ENCODE data around the gene ZBTB11. TPM values are rescaled to one million over a fixed set of nuclear protein-coding genes. Genes with fewer than 3 reads are reported as not detected.
"Not testable (repeated sequence)": the region's sequence is repeated elsewhere in the genome, so short reads cannot be mapped to it uniquely, and the experiment has no call there.

ZBTB11 gene, protein sequence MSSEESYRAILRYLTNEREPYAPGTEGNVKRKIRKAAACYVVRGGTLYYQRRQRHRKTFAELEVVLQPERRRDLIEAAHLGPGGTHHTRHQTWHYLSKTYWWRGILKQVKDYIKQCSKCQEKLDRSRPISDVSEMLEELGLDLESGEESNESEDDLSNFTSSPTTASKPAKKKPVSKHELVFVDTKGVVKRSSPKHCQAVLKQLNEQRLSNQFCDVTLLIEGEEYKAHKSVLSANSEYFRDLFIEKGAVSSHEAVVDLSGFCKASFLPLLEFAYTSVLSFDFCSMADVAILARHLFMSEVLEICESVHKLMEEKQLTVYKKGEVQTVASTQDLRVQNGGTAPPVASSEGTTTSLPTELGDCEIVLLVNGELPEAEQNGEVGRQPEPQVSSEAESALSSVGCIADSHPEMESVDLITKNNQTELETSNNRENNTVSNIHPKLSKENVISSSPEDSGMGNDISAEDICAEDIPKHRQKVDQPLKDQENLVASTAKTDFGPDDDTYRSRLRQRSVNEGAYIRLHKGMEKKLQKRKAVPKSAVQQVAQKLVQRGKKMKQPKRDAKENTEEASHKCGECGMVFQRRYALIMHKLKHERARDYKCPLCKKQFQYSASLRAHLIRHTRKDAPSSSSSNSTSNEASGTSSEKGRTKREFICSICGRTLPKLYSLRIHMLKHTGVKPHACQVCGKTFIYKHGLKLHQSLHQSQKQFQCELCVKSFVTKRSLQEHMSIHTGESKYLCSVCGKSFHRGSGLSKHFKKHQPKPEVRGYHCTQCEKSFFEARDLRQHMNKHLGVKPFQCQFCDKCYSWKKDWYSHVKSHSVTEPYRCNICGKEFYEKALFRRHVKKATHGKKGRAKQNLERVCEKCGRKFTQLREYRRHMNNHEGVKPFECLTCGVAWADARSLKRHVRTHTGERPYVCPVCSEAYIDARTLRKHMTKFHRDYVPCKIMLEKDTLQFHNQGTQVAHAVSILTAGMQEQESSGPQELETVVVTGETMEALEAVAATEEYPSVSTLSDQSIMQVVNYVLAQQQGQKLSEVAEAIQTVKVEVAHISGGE
- total RNA-seq, result 10 to 100 TPM; 27.7 to 35.8 TPM

DNA sequence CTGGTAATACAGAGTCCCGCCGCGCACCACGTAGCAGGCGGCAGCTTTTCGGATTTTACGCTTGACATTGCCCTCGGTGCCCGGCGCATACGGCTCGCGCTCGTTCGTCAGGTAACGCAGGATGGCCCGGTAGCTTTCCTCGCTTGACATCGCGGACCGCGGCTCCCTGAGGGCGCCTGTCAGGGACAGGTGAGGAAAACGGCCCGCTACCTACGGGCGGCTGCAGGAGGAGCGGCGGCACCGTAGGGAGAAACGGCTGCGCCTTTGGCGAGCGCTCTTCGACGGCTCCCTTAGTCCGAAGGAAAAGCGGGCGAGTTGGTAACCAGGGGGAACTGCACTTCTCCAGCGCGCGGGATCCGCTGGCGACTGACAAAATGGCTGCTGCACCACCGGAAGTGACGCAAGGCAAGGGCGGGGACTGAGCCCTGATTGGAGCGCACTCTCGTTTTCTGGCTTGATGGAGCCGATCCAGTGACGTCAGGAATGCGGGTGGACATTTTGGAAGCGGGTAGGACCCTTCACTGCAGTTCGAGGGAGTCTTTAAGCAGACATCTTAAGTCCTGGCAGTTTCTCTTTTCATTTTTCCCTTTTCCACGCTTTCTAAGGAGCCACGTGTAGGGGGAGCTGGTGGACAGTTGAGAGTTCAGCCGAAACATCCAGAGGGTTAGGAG, at the start of gene ZBTB11:
Gene ZBTB11 (minus strand): TSS at position 368 of the 671 bp plus-strand sequence. CDS start 218 bp downstream, at position 150.
- H3K36me3 Mint-ChIP-seq, result peaks cover 11% of the 10 kb centered on the region
- H3K9me3 Mint-ChIP-seq, result no peaks in the 10 kb centered on the region
- H3K4me3 Mint-ChIP-seq, result peak within 1 kb of the TSS; percentile 93
- H3K4me1 Mint-ChIP-seq (ENCODE audit: low read depth in 2 of 2), result peaks cover 23 to 45% of the 10 kb centered on the region in 2 donors
- H3K27me3 Mint-ChIP-seq, result no peaks in the 10 kb centered on the region
- DNase-seq (ENCODE audit: low spot score) (peak; percentile 99), ATAC-seq (peak; percentile 81 to 86)
- H3K27ac Mint-ChIP-seq, result peak within 1 kb of the TSS; percentile 84 to 99

DNA sequence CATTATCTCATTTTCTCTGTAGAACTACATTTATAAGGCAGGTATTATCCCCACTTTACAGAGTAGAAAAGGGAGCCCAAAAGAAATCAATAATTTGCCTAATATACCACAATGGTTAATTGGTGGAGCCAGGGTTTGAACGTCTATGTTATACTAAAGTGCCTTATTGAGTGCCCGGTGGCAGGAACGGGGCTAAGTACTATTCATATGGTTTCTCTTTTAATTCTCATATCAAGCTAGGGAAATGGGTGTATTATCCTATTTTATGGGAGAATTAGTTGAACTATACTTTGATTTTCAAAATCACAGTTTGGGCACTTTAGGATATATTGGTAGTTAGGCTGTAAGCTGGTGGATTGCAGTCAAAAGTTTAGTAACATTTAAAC, 49.0 kb upstream of the ZBTB11 start:
- DNase-seq (ENCODE audit: low spot score), result no peak
- no peak for ATAC-seq
- no peaks in the 10 kb centered on the region for H3K36me3 Mint-ChIP-seq
- H3K4me1 Mint-ChIP-seq (ENCODE audit: low read depth in 2 of 2), result peaks cover 13 to 32% of the 10 kb centered on the region in 2 donors
- H3K27ac Mint-ChIP-seq, result peak overlapping the region; percentile 90 to 94
- no peaks in the 10 kb centered on the region for H3K9me3 Mint-ChIP-seq
- H3K4me3 Mint-ChIP-seq, result peak overlapping the region; percentile 99
- no peaks in the 10 kb centered on the region for H3K27me3 Mint-ChIP-seq

DNA sequence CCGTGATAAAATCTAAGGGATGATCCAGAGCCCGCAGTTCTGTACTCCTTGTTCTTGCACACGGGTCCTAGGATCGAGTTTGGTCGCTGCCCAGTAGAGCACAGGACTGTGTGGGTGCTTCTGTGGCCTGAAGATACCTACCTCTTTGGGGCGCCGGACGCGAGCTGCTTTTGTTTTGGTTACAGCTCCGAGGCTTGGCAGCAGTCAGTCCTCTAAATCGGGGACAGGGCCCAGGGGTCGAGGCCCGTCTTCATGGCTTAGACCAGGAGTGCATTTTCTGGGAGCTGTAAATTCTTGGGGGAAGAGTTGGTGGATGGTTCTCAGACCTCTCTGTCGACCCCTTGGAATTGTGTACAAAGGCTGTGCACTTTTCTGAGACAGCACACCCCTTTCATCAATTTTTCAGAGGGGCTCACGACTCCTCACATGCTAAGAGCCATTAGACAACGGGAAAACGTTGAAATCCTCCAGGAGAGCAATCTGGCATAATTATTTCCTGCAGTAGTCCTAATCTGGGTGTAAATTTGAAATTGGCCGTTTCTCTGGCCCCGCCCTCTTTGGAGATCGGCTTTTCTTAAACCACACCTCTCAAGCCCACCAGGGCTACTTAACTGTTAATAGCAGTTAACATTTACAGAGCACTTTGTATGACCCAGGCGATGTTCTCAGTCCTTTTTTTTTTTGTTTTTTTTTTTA, 48.4 kb upstream of the ZBTB11 start:
- Mint-ChIP-seq H3K9me3 (no peaks in the 10 kb centered on the region), H3K36me3 (no peaks in the 10 kb centered on the region), H3K4me1 (ENCODE audit: low read depth in 2 of 2) (peaks cover 15 to 35% of the 10 kb centered on the region in 2 donors), H3K4me3 (peak overlapping the region; percentile 99), H3K27me3 (no peaks in the 10 kb centered on the region), H3K27ac (peak overlapping the region; percentile 90 to 94)
- peak in 1 of 2 donors; percentile 39 for ATAC-seq
- DNase-seq (ENCODE audit: low spot score), result no peak

DNA sequence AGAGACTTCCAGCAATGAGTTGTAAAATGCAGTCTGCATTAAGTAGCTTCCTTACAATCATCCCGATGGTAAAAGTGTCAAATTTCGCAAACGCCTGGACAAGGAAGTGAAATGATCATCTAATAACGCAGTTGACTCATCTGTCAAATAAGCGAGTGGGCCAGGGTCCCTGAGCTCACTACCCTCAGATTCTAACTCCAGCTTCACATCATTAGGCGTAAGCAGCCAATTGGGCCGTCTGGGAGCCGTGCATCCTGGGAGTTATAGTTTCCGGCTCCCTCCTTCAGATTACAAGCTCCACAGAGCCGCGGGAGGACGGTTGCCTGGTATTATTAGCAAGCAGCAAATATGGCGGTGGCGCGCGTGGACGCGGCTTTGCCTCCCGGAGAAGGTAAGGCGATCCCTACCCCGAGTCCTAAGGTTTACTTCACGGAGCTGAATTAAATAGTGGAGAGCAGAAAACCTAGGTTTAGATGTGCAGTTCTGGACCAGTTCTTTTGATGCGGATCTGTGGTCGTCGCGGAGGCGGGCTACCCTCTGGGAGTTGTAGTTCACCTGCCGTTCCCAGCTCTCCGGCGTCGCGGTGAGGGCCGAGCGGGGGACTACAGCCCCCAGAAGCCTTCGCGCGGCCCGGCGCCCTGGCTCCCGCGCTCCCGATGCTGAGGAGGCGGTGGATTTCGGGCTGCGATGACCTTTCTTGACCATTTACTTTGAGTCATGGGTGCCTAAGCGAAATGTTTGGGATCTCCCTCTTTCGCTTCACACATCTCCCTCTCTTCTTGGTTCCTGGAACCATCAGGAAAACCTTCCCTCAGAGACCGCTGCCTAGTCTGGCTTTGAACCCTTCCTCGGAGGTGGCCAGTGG, 47.6 kb upstream of the ZBTB11 start, which contains the start of gene CEP97:
Gene CEP97 (plus strand): TSS at position 286 of the 865 bp plus-strand sequence. CDS start 63 bp downstream, at position 349.
- DNase-seq (ENCODE audit: low spot score) (peak; percentile 91), ATAC-seq (peak; percentile 99)
- H3K9me3 Mint-ChIP-seq, result no peaks in the 10 kb centered on the region
- H3K36me3 Mint-ChIP-seq, result no peaks in the 10 kb centered on the region
- H3K27ac Mint-ChIP-seq, result peak within 1 kb of the TSS; percentile 90 to 94
- peaks cover 15 to 35% of the 10 kb centered on the region in 2 donors for H3K4me1 Mint-ChIP-seq (ENCODE audit: low read depth in 2 of 2)
- H3K27me3 Mint-ChIP-seq, result no peaks in the 10 kb centered on the region
- peak within 1 kb of the TSS; percentile 99 for H3K4me3 Mint-ChIP-seq

DNA sequence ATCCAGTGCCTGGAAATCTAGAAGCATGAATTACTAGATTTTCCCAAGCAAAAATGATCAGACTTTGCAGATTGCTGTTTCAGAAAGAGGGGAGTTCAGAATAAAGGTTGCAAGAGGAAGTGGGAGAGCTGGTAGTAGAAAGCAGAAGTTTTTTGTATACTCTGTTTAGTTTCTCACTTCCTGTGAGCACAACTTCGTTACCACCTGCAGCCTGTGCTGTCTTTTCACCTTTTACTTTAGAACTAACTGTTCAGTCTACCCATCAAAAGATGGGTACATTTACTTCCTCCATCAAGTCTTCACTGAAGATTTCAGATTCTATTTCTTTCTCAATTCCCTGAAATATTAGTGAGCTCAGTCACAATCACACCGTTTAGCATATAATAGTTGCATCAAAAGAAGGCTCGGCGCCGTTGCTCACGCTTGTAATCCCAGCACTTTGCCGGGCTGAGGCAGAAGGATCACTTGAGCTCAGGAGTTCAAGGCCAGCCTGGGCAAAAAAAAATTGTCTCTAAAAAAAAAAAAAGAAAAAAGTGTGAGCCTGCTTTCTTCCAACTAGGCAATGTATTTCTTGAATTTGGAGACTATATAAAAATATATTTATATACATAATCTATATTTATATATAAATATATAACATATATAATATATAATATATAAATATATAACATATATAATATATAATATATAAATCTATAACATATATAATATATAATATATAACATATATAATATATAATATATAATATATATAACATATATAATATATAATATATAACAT, 45.7 kb upstream of the ZBTB11 start:
- H3K9me3 Mint-ChIP-seq, result no peaks in the 10 kb centered on the region
- H3K4me3 Mint-ChIP-seq, result peak overlapping the region; percentile 78
- peaks cover 15 to 35% of the 10 kb centered on the region in 2 donors for H3K4me1 Mint-ChIP-seq (ENCODE audit: low read depth in 2 of 2)
- H3K27ac Mint-ChIP-seq, result peak overlapping the region; percentile 8 to 17
- DNase-seq (ENCODE audit: low spot score), result no peak
- no peaks in the 10 kb centered on the region for H3K27me3 Mint-ChIP-seq
- ATAC-seq, result no peak
- H3K36me3 Mint-ChIP-seq, result no peaks in the 10 kb centered on the region

DNA sequence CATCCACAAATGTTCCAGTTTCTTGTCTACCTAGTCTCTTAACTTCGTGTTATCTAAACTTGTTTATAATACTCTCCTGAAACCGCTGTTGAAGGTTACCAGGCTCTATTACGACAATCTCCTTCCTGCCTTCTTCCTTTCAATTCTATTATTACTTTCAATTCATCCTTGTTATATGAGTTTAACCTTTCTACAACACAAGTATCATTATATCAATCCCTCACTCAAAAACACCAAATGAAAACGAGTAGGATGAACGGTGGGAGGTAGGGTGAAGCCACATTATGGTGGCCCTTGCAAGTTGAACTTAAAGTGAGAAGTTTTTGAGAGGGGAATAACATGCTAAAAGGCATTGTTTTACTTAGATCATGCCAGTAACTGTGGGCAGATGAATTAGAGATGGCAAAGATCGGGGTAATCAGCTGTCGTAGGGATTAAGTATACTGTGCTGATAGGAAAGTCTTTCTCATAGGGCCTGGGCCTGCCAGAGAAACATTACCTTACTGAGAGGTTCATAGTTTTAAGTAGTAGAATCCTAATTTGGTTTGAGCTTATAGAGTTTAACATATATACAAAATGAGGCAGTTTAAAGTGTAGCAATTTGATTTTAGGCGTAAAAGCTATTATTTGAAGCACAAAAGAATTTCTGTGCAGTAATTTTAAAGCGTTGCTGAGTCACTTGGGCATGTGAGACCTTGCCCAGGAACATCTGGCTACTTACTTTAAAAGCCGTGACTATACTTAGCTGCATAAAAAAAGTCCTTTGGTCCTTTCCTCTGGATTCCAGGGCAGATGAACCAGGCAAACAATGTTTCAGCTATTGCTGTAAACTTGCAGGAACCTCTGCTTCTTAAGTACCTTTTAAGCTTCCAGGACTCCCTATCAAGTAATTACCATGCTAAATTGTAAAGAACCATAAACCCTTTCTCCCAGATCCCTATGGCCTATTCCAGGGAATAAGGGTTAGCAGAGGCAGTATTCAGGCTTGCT, 44.2 kb upstream of the ZBTB11 start:
- Mint-ChIP-seq H3K27ac (peak overlapping the region; percentile 17 to 20), H3K9me3 (no peaks in the 10 kb centered on the region), H3K4me3 (peak overlapping the region; percentile 78), H3K27me3 (no peaks in the 10 kb centered on the region), H3K4me1 (ENCODE audit: low read depth in 2 of 2) (peaks cover 15 to 35% of the 10 kb centered on the region in 2 donors), H3K36me3 (no peaks in the 10 kb centered on the region)
- ATAC-seq (no peak), DNase-seq (ENCODE audit: low spot score) (no peak)

DNA sequence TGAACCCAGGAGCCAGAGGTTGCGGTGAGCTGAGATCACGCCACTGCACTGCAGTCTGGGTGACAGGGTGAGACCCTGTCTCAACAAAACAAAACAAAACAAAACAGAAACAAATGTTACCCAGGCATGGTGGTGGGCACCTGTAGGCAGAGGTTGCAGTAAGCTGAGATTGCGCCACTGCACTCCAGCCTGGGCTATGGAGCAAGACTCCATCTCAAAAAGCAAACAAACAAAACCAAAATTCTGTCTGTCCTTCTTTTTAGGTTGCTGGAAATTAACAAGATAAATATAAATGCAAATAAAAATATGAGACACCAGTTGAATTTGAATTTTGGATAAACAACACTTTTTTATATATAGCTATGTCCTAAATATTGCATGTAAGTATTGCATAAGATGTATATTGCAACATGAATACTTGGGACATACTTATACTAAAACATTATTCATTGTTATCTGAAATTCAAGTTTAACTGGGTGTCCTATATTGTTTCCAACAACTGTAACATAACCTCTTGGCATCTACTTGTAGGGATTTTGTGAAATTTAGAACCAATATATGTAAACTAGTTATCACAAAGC, 42.8 kb upstream of the ZBTB11 start:
- ATAC-seq, result no peak
- no peak overlapping the region for H3K4me3 Mint-ChIP-seq

DNA sequence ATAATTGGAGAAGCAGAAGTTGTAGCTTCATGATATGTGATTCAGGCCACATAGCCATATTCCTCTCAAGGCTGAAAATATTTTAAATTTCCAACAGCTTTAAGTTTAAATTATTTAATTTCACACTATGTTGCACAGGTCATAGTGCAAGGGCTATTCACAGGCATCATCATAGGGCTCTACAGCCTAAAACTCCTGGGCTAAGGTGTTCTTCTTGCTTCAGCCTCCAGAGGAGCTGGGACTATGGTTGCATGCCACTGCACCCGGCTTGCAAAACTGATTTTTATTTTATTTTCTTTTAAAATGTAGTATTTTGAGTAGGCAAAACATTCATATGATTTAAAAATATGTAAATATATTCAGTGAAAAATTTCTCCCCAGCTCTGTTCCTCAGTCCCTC, 41.5 kb upstream of the ZBTB11 start:
- Mint-ChIP-seq H3K27ac (no peak overlapping the region), H3K4me1 (ENCODE audit: low read depth in 2 of 2) (peaks cover 7 to 19% of the 10 kb centered on the region in 2 donors), H3K36me3 (no peaks in the 10 kb centered on the region), H3K4me3 (no peak overlapping the region), H3K27me3 (no peaks in the 10 kb centered on the region), H3K9me3 (no peaks in the 10 kb centered on the region)
- no peak for ATAC-seq
- DNase-seq (ENCODE audit: low spot score), result no peak

More for the DNA sequence above, 42.8 kb upstream of the ZBTB11 start:
- no peak for DNase-seq (ENCODE audit: low spot score)
- H3K9me3 Mint-ChIP-seq, result no peaks in the 10 kb centered on the region
- H3K4me1 Mint-ChIP-seq (ENCODE audit: low read depth in 2 of 2), result peaks cover 11 to 26% of the 10 kb centered on the region in 2 donors
- no peaks in the 10 kb centered on the region for H3K36me3 Mint-ChIP-seq
- no peak overlapping the region for H3K27ac Mint-ChIP-seq
- no peaks in the 10 kb centered on the region for H3K27me3 Mint-ChIP-seq

DNA sequence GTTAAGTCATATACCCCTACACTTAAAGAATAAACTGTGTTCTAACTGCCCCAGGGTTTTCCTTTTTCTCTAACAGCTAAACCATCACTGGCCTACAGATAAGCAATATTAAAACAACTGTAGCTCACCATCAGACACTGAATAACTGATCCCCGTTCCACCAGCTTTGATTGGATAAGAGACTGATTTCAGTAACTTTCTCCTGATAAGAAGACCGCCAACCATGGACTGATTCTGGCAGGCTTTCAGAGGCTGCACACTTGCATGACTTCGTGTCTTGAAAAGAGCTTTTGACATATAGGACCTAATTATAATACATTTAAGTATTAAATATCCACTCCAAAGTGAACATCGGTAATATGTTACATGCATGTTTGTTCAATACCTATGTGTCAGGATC, 32.2 kb upstream of the ZBTB11 start:
- no peaks in the 10 kb centered on the region for H3K27me3 Mint-ChIP-seq
- no peak for DNase-seq (ENCODE audit: low spot score)

DNA sequence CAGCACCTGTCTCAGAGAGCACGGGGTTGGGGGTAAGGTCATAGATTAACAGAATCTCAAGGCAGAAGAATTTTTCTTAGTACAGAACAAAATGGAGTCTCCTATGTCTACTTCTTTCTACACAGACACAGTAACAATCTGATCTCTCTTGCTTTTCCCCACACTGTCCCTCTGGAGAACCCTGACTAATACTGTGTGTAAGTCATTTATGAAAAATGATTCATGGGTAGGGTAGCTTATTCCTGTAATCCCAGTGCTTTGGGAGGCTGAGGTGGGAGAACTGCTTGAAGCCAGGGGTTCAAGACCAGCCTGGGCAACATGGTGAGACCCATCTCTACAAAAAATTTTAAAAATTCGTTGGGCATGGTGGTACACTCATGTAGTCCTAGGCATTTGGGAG, 27.7 kb upstream of the ZBTB11 start:
- not testable (repeated sequence) for H3K27me3 Mint-ChIP-seq; H3K27ac Mint-ChIP-seq; DNase-seq (ENCODE audit: low spot score); H3K36me3 Mint-ChIP-seq; H3K9me3 Mint-ChIP-seq; H3K4me3 Mint-ChIP-seq; ATAC-seq; H3K4me1 Mint-ChIP-seq (ENCODE audit: low read depth in 2 of 2)

More for the DNA sequence above, 32.2 kb upstream of the ZBTB11 start:
- no peak for ATAC-seq
- Mint-ChIP-seq H3K9me3 (no peaks in the 10 kb centered on the region), H3K4me3 (no peak overlapping the region), H3K36me3 (no peaks in the 10 kb centered on the region), H3K27ac (no peak overlapping the region), H3K4me1 (ENCODE audit: low read depth in 2 of 2) (no peaks in the 10 kb centered on the region)

All from natural killer cell treated with Interleukin-12 subunit alpha and Interleukin-12 subunit beta and Interleukin-15 and Interleukin-18, amount 100 ng/mL, for 72 hours (primary cell).